Breast epithelium (tissue), 4 donors: ENCODE data around the gene DYNLRB1. TPM values are rescaled to one million over a fixed set of nuclear protein-coding genes. Genes with fewer than 3 reads are reported as not detected.

Source experiments
- DNase-seq, 2 donors: peaks; one replicate each; pipeline ENCODE4 v3.0.0-alpha.2; 2019; ENCODE audit warnings: low spot score in 2 of 2
- H3K27ac ChIP-seq, 2 donors: fragments of 200-600 bp; sonication (generic) in 1 of 2; one replicate each; pipeline ENCODE4 v1.5.1; 2016 to 2019; ENCODE audit warnings: mild to moderate bottlenecking in 1 of 2
- H3K27me3 ChIP-seq, 2 donors: fragments of 200-600 bp; sonication (generic) in 1 of 2; one replicate each; pipeline versions ENCODE4 v1.5.1 to v1.6.0; 2017 to 2019; ENCODE audit warnings: control low read depth in 1 of 2, mild to moderate bottlenecking in 1 of 2
- H3K36me3 ChIP-seq: fragments of 200-600 bp; one replicate; pipeline ENCODE4 v1.5.1; 2019
- H3K4me1 ChIP-seq, 2 donors: fragments of 200-600 bp; sonication (generic); one replicate each; pipeline ENCODE4 v1.5.1; 2016 to 2019; ENCODE audit warnings: control low read depth in 1 of 2
- H3K4me3 ChIP-seq, 3 donors: fragments of 200-600 bp; sonication (generic); 1 replicate in 2 of 3; 2 replicates in 1 of 3; pipeline ENCODE4 v1.5.1; 2016 to 2019; ENCODE audit warnings: mild to moderate bottlenecking in 3 of 3, moderate library complexity in 2 of 3
- H3K9me3 ChIP-seq, 2 donors: fragments of 200-600 bp; sonication (generic) in 1 of 2; one replicate each; pipeline ENCODE4 v1.5.1; 2016 to 2019; ENCODE audit warnings: control low read depth in 1 of 2
- POLR2A ChIP-seq: fragments of 450-650 bp; IDR thresholded peaks from one replicate; pipeline ENCODE4 v1.6.1; 2016; ENCODE audit warnings: antibody characterized with exemption, mild to moderate bottlenecking, moderate library complexity
- POLR2AphosphoS5 ChIP-seq, 3 donors: sonication (generic); formaldehyde crosslinking; IDR thresholded peaks; one replicate each; pipeline ENCODE4 v1.6.1; 2017; ENCODE audit warnings: antibody characterized with exemption in 3 of 3
- intact Hi-C: fragments of 100-400 bp; cut with DNase I; formaldehyde crosslinking; loops from one replicate; pipeline ENCODE4 v1.15.1; 2023; ENCODE audit warnings: low total_unique reads
- total RNA-seq, 3 donors: library from RNA; depleted of rRNA; stranded (reverse); fragments of >200 nt; gene quantifications; one replicate each; pipeline ENCODE4 v1.1.0, GENCODE V29; 2016
- TF ChIP-seq, protein P1 (sequence below), 3 donors: fragments of 450-650 bp; IDR thresholded peaks; one replicate each; pipeline ENCODE4 v1.5.1; 2016 to 2017; ENCODE audit warnings: antibody characterized with exemption in 3 of 3, mild to moderate bottlenecking in 3 of 3, moderate library complexity in 3 of 3

Gene DYNLRB1
- total RNA-seq, 3 donors from 2014 or later: 77.7 to 100.0 (median 98.1) TPM

GRCh38 chr20:34553366-34553867 is 37.2 kb downstream of the DYNLRB1 start:
- Histone ChIP-seq H3K4me1 (no peaks in the 10 kb centered on the region), H3K9me3 (no peaks in the 10 kb centered on the region), H3K27me3 (no peaks in the 10 kb centered on the region), H3K27ac (peak overlapping the region; percentile 21 to 46), H3K4me3 (no peak overlapping the region), H3K36me3 (no peaks in the 10 kb centered on the region)
- TF ChIP-seq, protein P1, sequence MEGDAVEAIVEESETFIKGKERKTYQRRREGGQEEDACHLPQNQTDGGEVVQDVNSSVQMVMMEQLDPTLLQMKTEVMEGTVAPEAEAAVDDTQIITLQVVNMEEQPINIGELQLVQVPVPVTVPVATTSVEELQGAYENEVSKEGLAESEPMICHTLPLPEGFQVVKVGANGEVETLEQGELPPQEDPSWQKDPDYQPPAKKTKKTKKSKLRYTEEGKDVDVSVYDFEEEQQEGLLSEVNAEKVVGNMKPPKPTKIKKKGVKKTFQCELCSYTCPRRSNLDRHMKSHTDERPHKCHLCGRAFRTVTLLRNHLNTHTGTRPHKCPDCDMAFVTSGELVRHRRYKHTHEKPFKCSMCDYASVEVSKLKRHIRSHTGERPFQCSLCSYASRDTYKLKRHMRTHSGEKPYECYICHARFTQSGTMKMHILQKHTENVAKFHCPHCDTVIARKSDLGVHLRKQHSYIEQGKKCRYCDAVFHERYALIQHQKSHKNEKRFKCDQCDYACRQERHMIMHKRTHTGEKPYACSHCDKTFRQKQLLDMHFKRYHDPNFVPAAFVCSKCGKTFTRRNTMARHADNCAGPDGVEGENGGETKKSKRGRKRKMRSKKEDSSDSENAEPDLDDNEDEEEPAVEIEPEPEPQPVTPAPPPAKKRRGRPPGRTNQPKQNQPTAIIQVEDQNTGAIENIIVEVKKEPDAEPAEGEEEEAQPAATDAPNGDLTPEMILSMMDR (IDR thresholded peaks at IDR 0.05): no peak
- no peak for TF ChIP-seq POLR2AphosphoS5 (IDR thresholded peaks at IDR 0.05)
- no peak for TF ChIP-seq POLR2A
- intact Hi-C loops: no loop called here
- no peak for DNase-seq

GRCh38 chr20:34557936-34558319 is 41.7 kb downstream of the DYNLRB1 start:
- no peak for DNase-seq
- intact Hi-C loops: no loop called here
- Histone ChIP-seq H3K27me3 (no peaks in the 10 kb centered on the region), H3K4me1 (peaks cover 0 to 3% of the 10 kb centered on the region in 2 donors), H3K36me3 (no peaks in the 10 kb centered on the region), H3K27ac (peak overlapping the region; percentile 97 to 98), H3K4me3 (peak overlapping the region; percentile 73 to 95 (median 84)), H3K9me3 (no peaks in the 10 kb centered on the region)
- TF ChIP-seq, protein P1 (IDR thresholded peaks at IDR 0.05): no peak
- TF ChIP-seq POLR2AphosphoS5 (IDR thresholded peaks at IDR 0.05): no peak
- TF ChIP-seq POLR2A: no peak

- Histone ChIP-seq H3K27me3 (no peaks in the 10 kb centered on the region), H3K27ac (peak within 1 kb of the TSS; percentile 97 to 98), H3K4me1 (peaks cover 0 to 3% of the 10 kb centered on the region in 2 donors), H3K4me3 (peak within 1 kb of the TSS; percentile 73 to 95 (median 84)), H3K9me3 (no peaks in the 10 kb centered on the region), H3K36me3 (no peaks in the 10 kb centered on the region)
- peak; percentile 95 to 97 for DNase-seq
- TF ChIP-seq POLR2AphosphoS5 (IDR thresholded peaks at IDR 0.05): peak; percentile 82 to 96 (median 90)
- TF ChIP-seq, protein P1 (IDR thresholded peaks at IDR 0.05): no peak
- intact Hi-C loops: no loop called here
These were observed 42.3 kb downstream of the DYNLRB1 start, which contains the start of gene MAP1LC3A for GRCh38 chr20:34558320-34559218. MAP1LC3A (plus strand) TSS chr20:34558718; CDS start chr20:34558869, 151 bp downstream.

DNA sequence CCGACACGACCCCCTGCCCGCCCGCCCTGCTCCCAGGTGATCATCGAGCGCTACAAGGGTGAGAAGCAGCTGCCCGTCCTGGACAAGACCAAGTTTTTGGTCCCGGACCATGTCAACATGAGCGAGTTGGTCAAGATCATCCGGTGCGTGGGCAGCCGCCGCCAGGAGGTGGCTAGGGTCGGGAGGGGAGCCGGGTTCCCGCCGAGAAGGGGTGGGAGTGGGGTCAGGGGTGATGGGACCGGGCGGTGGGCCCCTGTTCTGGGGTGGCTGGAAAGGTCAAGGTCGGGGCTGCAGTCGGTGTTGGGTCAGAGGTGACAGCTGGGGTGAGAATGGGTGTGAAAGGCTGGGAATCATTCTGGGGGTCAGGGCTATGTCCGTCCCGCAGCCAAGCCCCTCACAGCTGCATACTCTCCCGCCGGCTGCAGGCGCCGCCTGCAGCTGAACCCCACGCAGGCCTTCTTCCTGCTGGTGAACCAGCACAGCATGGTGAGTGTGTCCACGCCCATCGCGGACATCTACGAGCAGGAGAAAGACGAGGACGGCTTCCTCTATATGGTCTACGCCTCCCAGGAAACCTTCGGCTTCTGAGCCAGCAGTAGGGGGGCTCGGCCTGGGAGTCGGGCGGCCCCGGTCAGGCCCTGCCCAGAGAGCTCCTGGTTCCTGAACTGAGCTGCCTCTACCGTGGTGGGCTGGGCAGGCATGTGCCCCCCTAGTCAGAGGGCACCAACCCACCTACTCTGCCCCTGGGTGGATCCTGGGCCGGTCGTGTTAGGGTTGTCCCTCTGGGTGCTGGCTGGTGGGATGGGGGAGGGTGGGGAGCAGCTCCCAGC is 43.3 kb downstream of the DYNLRB1 start:
- no peaks in the 10 kb centered on the region for H3K9me3 ChIP-seq
- intact Hi-C loops: no loop called here
- H3K4me3 ChIP-seq: peak overlapping the region; percentile 73 to 95 (median 84)
- H3K27ac ChIP-seq: peak overlapping the region; percentile 97 to 98
- TF ChIP-seq, protein P1 (IDR thresholded peaks at IDR 0.05): no peak
- no peak for TF ChIP-seq POLR2AphosphoS5 (IDR thresholded peaks at IDR 0.05)
- peaks cover 0 to 3% of the 10 kb centered on the region in 2 donors for H3K4me1 ChIP-seq
- DNase-seq: no peak
- no peaks in the 10 kb centered on the region for H3K36me3 ChIP-seq
- no peaks in the 10 kb centered on the region for H3K27me3 ChIP-seq
